KOPT-K1 (cell line): ENCODE data around the gene BTBD19.
"Not testable (repeated sequence)": the region's sequence is repeated elsewhere in the genome, so short reads cannot be mapped to it uniquely, and the experiment has no call there.

ENCODE experiments used
- H3K27ac ChIP-seq: fragments of 200-600 bp; sonication (generic); 2 replicates; pipeline ENCODE4 v1.5.1; 2016; ENCODE audit warnings: antibody characterized with exemption, mild to moderate bottlenecking, low read depth, low read length; ENCODE audit not compliant: poor library complexity, severe bottlenecking
- H3K36me3 ChIP-seq: fragments of 200-600 bp; sonication (generic); 2 replicates; pipeline ENCODE4 v1.5.1; 2017; ENCODE audit warnings: antibody characterized with exemption, mild to moderate bottlenecking, low read length, moderate library complexity; ENCODE audit not compliant: insufficient read depth
- H3K9me3 ChIP-seq: fragments of 200-600 bp; sonication (generic); 2 replicates; pipeline ENCODE4 v1.5.1; 2017; ENCODE audit warnings: antibody characterized with exemption, low read length, mild to moderate bottlenecking; ENCODE audit not compliant: insufficient read depth, poor library complexity, severe bottlenecking

Gene BTBD19

DNA sequence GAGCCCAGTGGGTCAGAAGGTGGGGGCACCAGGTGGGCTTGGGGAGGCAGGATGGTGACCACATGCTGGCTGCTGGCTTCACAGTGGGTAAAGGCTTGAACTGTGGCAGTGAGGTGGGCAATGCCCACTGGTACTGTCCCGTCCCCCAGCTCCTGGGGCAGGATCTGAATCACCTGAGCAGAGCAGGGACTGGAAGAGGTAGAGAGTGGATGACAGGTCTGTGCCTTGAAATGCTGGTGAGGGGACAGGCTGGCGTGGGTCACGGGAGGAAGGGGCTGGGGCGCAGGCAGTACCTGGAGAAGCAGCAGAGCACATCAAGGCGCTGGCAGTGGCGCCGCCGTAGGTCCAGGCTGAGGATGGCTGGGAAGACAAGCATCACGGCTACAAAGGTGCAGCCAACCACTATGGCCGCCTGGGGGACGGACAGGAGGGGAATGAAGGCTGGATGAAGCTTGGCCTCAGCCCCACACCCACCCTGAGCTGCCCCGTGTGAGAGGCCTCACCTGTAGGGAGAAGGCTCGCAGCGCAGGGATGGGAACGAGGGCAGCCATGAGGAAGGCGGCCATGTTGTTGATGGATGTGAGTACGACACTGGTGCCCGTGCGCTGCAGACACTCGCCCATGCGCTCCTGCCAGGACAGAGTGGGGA, 19.8 kb downstream of the BTBD19 start:
- no peaks in the 10 kb centered on the region for H3K9me3 ChIP-seq
- H3K27ac ChIP-seq: no peak overlapping the region
- H3K36me3 ChIP-seq: no peaks in the 10 kb centered on the region

DNA sequence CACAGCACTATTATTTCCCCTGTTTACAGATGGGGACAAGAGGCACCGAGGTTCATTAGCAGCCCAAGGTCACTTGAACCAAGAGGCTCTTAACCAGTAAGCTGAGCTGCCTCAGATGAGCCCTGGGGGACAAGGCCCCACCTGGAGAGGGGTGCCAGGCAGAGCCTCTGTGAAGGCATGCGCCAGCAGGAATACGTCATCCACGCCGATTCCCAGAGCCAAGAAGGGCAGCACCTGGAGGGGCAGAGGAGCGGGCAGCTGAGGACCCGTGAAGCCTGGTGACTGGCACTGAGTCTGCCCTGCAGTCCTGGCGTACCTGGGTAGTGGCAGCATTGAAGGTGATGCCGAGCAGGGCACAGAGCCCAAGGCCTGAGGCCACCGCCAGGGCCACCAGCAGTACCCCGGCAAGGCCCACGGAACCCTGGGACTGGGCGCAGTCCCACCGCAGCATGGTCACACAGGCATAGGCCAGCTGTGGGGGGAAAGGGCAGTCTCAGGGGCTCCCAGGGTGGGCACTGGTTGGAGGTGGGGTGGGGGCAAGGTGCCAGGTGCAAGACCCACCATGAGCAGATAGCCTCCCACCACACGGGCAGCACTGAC, 20.6 kb downstream of the BTBD19 start:
- Histone ChIP-seq H3K27ac (no peak overlapping the region), H3K36me3 (no peaks in the 10 kb centered on the region), H3K9me3 (no peaks in the 10 kb centered on the region)

- Histone ChIP-seq H3K27ac (no peak overlapping the region), H3K36me3 (no peaks in the 10 kb centered on the region)
Measured at GRCh38 chr1:44829506-44830384, 21.4 kb downstream of the BTBD19 start.

GRCh38 chr1:44830900-44831304, 22.6 kb downstream of the BTBD19 start:
- Histone ChIP-seq H3K27ac (no peak overlapping the region), H3K9me3 (no peaks in the 10 kb centered on the region), H3K36me3 (no peaks in the 10 kb centered on the region)

More at GRCh38 chr1:44829506-44830384, 21.4 kb downstream of the BTBD19 start:
- no peaks in the 10 kb centered on the region for H3K9me3 ChIP-seq

GRCh38 chr1:44831516-44831915, 23.2 kb downstream of the BTBD19 start:
- Histone ChIP-seq H3K9me3 (no peaks in the 10 kb centered on the region), H3K36me3 (no peaks in the 10 kb centered on the region), H3K27ac (no peak overlapping the region)

DNA sequence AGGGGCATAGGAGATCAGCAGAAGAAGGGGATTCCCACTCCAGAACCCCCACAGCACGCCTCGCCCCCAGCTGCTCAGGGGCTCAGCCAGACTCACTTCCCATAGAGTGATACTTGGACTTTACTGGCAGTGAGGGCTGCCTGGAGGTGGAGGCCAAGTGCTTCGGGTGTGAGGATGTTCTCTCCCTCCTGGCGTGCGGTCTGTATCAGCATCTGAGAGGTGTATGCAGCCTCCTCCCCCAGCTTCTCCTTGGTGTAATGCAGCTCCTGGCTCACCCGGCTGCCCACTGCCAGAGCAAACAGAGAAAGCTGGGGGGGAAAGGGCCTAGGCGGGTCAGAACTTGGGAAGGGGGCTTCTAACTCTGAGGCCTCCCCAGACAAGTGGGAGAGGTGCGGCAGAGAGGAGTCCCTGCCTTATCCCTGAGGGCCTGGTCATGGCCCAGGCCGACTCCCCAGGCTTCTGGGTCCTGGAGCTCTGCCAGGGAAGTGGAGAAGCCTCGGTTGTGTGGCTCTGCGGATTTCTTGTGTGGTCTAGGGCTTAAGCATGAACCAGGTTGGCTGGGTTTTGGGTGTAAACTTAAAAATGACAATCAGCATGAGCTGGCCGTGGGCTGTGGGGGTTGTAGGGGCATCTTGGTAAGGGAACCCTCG, 23.9 kb downstream of the BTBD19 start:
- Histone ChIP-seq H3K27ac (no peak overlapping the region), H3K36me3 (no peaks in the 10 kb centered on the region)

GRCh38 chr1:44834328-44834727, 26.0 kb downstream of the BTBD19 start:
- Histone ChIP-seq H3K9me3 (no peaks in the 10 kb centered on the region), H3K36me3 (no peaks in the 10 kb centered on the region), H3K27ac (no peak overlapping the region)

More for the DNA sequence above, 23.9 kb downstream of the BTBD19 start:
- no peaks in the 10 kb centered on the region for H3K9me3 ChIP-seq

- Histone ChIP-seq H3K27ac (no peak overlapping the region), H3K36me3 (no peaks in the 10 kb centered on the region), H3K9me3 (no peaks in the 10 kb centered on the region)
Measured at GRCh38 chr1:44835738-44836675, 27.7 kb downstream of the BTBD19 start.

- H3K9me3 ChIP-seq, H3K36me3 ChIP-seq, H3K27ac ChIP-seq: not testable (repeated sequence)
Measured at GRCh38 chr1:44838294-44838693, 30.0 kb downstream of the BTBD19 start.

GRCh38 chr1:44839576-44839975, 31.3 kb downstream of the BTBD19 start:
- Histone ChIP-seq H3K27ac (no peak overlapping the region), H3K36me3 (no peaks in the 10 kb centered on the region), H3K9me3 (no peaks in the 10 kb centered on the region)

DNA sequence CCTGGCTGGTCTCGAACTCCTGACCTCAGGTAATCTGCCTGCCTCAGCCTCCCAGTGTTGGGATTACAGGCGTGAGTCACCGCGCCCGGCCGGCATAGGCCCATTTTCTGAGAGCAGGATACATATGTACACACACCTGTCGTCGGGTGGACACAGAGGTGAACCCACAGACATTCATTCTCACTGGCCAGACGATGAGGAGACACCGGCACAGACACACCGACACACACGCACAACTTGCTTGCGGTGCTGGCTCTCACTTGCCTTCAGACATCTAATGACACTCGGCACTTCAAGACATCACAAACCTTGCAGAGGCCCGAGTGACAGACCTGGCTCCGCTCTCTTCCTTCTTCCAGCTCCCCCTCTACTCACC, 34.2 kb downstream of the BTBD19 start:
- Histone ChIP-seq H3K36me3 (no peaks in the 10 kb centered on the region), H3K27ac (no peak overlapping the region), H3K9me3 (no peaks in the 10 kb centered on the region)

GRCh38 chr1:44842862-44843655, 34.7 kb downstream of the BTBD19 start, which contains the start of gene PTCH2:
Gene PTCH2, minus strand, starts transcription at chr1:44843253. Its CDS starts 321 bp downstream, at chr1:44842932.
- Histone ChIP-seq H3K36me3 (no peaks in the 10 kb centered on the region), H3K9me3 (no peaks in the 10 kb centered on the region), H3K27ac (no peak within 1 kb of the TSS)

GRCh38 chr1:44846985-44847384, 38.7 kb downstream of the BTBD19 start:
- Histone ChIP-seq H3K27ac (no peak overlapping the region), H3K36me3 (peaks cover 7% of the 10 kb centered on the region; the same call in 1 of the 2 replicates), H3K9me3 (no peaks in the 10 kb centered on the region)
